ENCODE data around the gene REM2. TPM values are rescaled to one million over a fixed set of nuclear protein-coding genes. Genes with fewer than 3 reads are reported as not detected.
A peak's percentile ranks its signal among the peaks of the same experiment; 100 is the strongest.

The REM2 gene
- total and polyA plus RNA-seq, 2 donors (not counting 1 experiment from before 2014, with no cell fraction given): 0.06 to 0.17 TPM

DNA sequence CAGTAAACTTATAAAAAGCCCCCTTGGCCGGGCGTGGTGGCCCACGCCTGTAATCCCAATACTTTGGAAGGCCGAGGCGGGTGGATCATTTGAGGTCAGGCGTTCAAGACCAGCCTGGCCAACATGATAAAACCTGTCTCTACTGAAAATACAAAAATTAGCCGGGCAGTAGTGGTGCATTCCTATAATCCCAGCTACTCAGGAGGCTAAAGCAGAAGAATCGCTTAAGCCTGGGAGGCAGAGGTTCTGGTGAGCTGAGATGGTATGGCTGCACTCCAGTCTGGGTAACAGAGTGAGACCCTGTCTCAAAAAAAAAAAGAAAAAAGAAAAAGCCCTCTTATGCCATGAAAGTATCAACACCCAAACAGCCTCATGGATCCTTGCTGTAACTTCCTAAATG lies 42.5 kb downstream of the REM2 start:
- Histone ChIP-seq H3K9me3 (ENCODE audit: control insufficient read depth, insufficient read depth, low read depth, low read length) (no peaks in the 10 kb centered on the region), H3K79me2 (ENCODE audit: control insufficient read depth, insufficient read depth, low read length) (peaks cover 18% of the 10 kb centered on the region), H3K27ac (ENCODE audit: insufficient read depth, low read length) (no peak overlapping the region), H4K20me1 (ENCODE audit: control insufficient read depth, extremely low read depth, insufficient read depth, low read length) (no peaks in the 10 kb centered on the region), H3K36me3 (ENCODE audit: control insufficient read depth, insufficient read depth, low read length) (peaks cover 16% of the 10 kb centered on the region), H3K4me1 (ENCODE audit: control insufficient read depth, extremely low read depth, insufficient read depth, low read length) (peaks cover 7% of the 10 kb centered on the region), H3K4me2 (ENCODE audit: extremely low read depth, insufficient read depth, low read length) (no peak overlapping the region), H3K4me3 (replicated peaks in 1 of 4; ENCODE audit: control extremely low read depth in 1 of 4, insufficient read depth in 1 of 4, low read depth in 3 of 4, low read length in 4 of 4) (no peak overlapping the region), H2AFZ (ENCODE audit: low read length) (no peak overlapping the region), H3K27me3 (ENCODE audit: control insufficient read depth, insufficient read depth, low read length) (no peaks in the 10 kb centered on the region), H3K9ac (ENCODE audit: insufficient read depth, low read length) (no peak overlapping the region)
- no peak for DNase-seq (ENCODE audit: low read depth in 2 of 2)
- TF ChIP-seq, protein P1, sequence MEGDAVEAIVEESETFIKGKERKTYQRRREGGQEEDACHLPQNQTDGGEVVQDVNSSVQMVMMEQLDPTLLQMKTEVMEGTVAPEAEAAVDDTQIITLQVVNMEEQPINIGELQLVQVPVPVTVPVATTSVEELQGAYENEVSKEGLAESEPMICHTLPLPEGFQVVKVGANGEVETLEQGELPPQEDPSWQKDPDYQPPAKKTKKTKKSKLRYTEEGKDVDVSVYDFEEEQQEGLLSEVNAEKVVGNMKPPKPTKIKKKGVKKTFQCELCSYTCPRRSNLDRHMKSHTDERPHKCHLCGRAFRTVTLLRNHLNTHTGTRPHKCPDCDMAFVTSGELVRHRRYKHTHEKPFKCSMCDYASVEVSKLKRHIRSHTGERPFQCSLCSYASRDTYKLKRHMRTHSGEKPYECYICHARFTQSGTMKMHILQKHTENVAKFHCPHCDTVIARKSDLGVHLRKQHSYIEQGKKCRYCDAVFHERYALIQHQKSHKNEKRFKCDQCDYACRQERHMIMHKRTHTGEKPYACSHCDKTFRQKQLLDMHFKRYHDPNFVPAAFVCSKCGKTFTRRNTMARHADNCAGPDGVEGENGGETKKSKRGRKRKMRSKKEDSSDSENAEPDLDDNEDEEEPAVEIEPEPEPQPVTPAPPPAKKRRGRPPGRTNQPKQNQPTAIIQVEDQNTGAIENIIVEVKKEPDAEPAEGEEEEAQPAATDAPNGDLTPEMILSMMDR (conservative IDR thresholded peaks at IDR 0.05 in 1 of 2, IDR thresholded peaks at IDR 0.05 in 1 of 2; ENCODE audit: low read depth in 1 of 2, low read length in 2 of 2): no peak
- TF ChIP-seq EZH2 (IDR thresholded peaks at IDR 0.05; ENCODE audit: low read length, missing control alignments): no peak

DNA sequence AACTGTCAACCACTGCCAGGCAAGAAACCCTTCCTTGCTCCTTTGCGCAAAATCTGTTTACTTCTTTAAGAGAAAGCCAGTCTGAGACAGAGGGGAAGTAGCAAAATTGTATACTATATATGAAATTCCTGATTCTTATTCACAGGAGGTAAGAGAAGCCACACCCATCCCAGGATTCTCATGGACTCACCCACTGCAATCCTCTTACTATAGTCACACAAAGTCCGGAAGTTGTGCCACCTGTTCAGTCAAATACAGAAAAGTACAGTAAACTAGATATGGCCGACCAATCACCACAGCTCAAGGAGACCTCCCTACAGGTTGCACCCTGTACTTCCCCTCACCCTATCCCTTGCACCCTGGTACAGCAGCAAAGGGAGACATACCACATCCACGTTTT lies 43.3 kb downstream of the REM2 start:
- peaks cover 18% of the 10 kb centered on the region for H3K79me2 ChIP-seq (ENCODE audit: control insufficient read depth, insufficient read depth, low read length)
- peaks cover 7% of the 10 kb centered on the region for H3K4me1 ChIP-seq (ENCODE audit: control insufficient read depth, extremely low read depth, insufficient read depth, low read length)
- H3K9me3 ChIP-seq (ENCODE audit: control insufficient read depth, insufficient read depth, low read depth, low read length): no peaks in the 10 kb centered on the region
- H3K27ac ChIP-seq (ENCODE audit: insufficient read depth, low read length): no peak overlapping the region
- DNase-seq (ENCODE audit: low read depth in 2 of 2): peak in 1 of 2 donors; percentile 41
- no peak overlapping the region for H2AFZ ChIP-seq (ENCODE audit: low read length)
- H4K20me1 ChIP-seq (ENCODE audit: control insufficient read depth, extremely low read depth, insufficient read depth, low read length): no peaks in the 10 kb centered on the region
- H3K27me3 ChIP-seq (ENCODE audit: control insufficient read depth, insufficient read depth, low read length): no peaks in the 10 kb centered on the region
- peaks cover 14% of the 10 kb centered on the region for H3K36me3 ChIP-seq (ENCODE audit: control insufficient read depth, insufficient read depth, low read length)
- no peak overlapping the region for H3K9ac ChIP-seq (ENCODE audit: insufficient read depth, low read length)
- H3K4me2 ChIP-seq (ENCODE audit: extremely low read depth, insufficient read depth, low read length): no peak overlapping the region
- no peak overlapping the region for H3K4me3 ChIP-seq (replicated peaks in 1 of 4; ENCODE audit: control extremely low read depth in 1 of 4, insufficient read depth in 1 of 4, low read depth in 3 of 4, low read length in 4 of 4)
- TF ChIP-seq, protein P1 (conservative IDR thresholded peaks at IDR 0.05 in 1 of 2, IDR thresholded peaks at IDR 0.05 in 1 of 2; ENCODE audit: low read depth in 1 of 2, low read length in 2 of 2): no peak
- TF ChIP-seq EZH2 (IDR thresholded peaks at IDR 0.05; ENCODE audit: low read length, missing control alignments): no peak

DNA sequence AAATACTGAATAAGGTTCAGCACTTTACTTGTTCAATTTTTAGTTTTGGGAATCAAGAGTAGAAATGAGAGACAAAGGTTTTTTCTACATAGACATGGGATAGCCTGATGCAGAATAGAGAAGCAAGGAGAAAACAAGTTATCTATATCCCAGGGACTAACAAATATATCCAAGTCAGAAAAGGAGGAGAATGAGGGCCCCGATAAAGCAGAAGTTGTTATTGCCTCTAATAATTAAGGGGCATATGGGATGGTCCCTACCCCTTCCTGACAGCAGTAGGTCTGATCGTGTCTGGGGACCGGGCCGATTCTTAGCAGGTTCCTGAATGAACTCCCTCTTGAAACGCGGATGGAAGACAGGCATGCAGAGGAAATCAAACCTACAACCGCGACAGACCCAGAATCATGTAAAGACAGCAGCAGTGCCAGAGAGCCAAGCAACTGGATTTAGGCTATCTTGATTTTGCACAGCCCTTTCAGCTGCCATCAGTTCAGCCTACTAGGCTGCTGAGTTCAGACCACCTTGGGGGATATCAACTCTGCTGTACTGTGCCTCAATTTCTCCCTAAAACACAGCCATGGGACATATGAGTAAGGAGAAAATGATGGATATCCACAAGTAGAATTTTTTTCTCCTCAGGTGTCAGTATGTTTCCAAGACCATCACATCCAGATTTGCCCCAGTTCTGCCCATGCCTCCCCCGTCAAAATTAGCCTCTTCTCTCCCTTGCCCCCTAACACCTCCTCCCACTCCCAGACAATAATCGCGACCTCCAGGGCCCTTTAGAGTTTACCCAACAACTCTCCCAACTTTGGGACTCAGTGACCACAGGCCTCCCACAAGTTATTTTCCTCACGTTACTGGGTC lies 45.4 kb downstream of the REM2 start:
- H3K4me2 ChIP-seq (ENCODE audit: extremely low read depth, insufficient read depth, low read length): peak overlapping the region; percentile 85
- H4K20me1 ChIP-seq (ENCODE audit: control insufficient read depth, extremely low read depth, insufficient read depth, low read length): no peaks in the 10 kb centered on the region
- H3K4me3 ChIP-seq (replicated peaks in 1 of 4; ENCODE audit: control extremely low read depth in 1 of 4, insufficient read depth in 1 of 4, low read depth in 3 of 4, low read length in 4 of 4): peak overlapping the region; percentile 71 to 96 (median 94)
- DNase-seq (ENCODE audit: low read depth in 2 of 2): no peak
- peak overlapping the region; percentile 95 for H2AFZ ChIP-seq (ENCODE audit: low read length)
- peak overlapping the region; percentile 92 for H3K9ac ChIP-seq (ENCODE audit: insufficient read depth, low read length)
- peak overlapping the region; percentile 92 for H3K27ac ChIP-seq (ENCODE audit: insufficient read depth, low read length)
- H3K9me3 ChIP-seq (ENCODE audit: control insufficient read depth, insufficient read depth, low read depth, low read length): no peaks in the 10 kb centered on the region
- H3K4me1 ChIP-seq (ENCODE audit: control insufficient read depth, extremely low read depth, insufficient read depth, low read length): peaks cover 7% of the 10 kb centered on the region
- H3K36me3 ChIP-seq (ENCODE audit: control insufficient read depth, insufficient read depth, low read length): peaks cover 11% of the 10 kb centered on the region
- H3K79me2 ChIP-seq (ENCODE audit: control insufficient read depth, insufficient read depth, low read length): peaks cover 18% of the 10 kb centered on the region
- no peak for TF ChIP-seq EZH2 (IDR thresholded peaks at IDR 0.05; ENCODE audit: low read length, missing control alignments)
- TF ChIP-seq, protein P1 (conservative IDR thresholded peaks at IDR 0.05 in 1 of 2, IDR thresholded peaks at IDR 0.05 in 1 of 2; ENCODE audit: low read depth in 1 of 2, low read length in 2 of 2): no peak
- no peaks in the 10 kb centered on the region for H3K27me3 ChIP-seq (ENCODE audit: control insufficient read depth, insufficient read depth, low read length)
